ENCODE results near the gene ADO.
"Not testable (repeated sequence)": the region's sequence is repeated elsewhere in the genome, so short reads cannot be mapped to it uniquely, and the experiment has no call there.

The ADO gene

GRCh38 chr10:62772186-62772974 lies 32.1 kb upstream of the ADO start:
- no peaks in the 10 kb centered on the region for H3K9me3 ChIP-seq (ENCODE audit: control insufficient read depth, low read depth, low read length)
- no peak overlapping the region for H3K4me3 ChIP-seq (ENCODE audit: low read length)
- peaks cover 24% of the 10 kb centered on the region for H3K4me1 ChIP-seq (ENCODE audit: control insufficient read depth, low read depth, low read length)
- H3K9ac ChIP-seq (ENCODE audit: low read length): no peak overlapping the region
- H3K27me3 ChIP-seq (ENCODE audit: control insufficient read depth, insufficient read depth, low read length): no peaks in the 10 kb centered on the region
- H3K27ac ChIP-seq (ENCODE audit: low read length): no peak overlapping the region
- no peaks in the 10 kb centered on the region for H3K36me3 ChIP-seq (ENCODE audit: control insufficient read depth, low read depth, low read length)

GRCh38 chr10:62778125-62778524 lies 26.4 kb upstream of the ADO start:
- Histone ChIP-seq H3K9ac (ENCODE audit: low read length) (no peak overlapping the region), H3K4me1 (ENCODE audit: control insufficient read depth, low read depth, low read length) (no peaks in the 10 kb centered on the region), H3K36me3 (ENCODE audit: control insufficient read depth, low read depth, low read length) (no peaks in the 10 kb centered on the region), H3K9me3 (ENCODE audit: control insufficient read depth, low read depth, low read length) (no peaks in the 10 kb centered on the region), H3K27me3 (ENCODE audit: control insufficient read depth, insufficient read depth, low read length) (no peaks in the 10 kb centered on the region), H3K27ac (ENCODE audit: low read length) (no peak overlapping the region), H3K4me3 (ENCODE audit: low read length) (no peak overlapping the region)

GRCh38 chr10:62779487-62780248 lies 24.9 kb upstream of the ADO start:
- Histone ChIP-seq H3K9ac (ENCODE audit: low read length) (no peak overlapping the region), H3K4me3 (ENCODE audit: low read length) (no peak overlapping the region), H3K9me3 (ENCODE audit: control insufficient read depth, low read depth, low read length) (no peaks in the 10 kb centered on the region), H3K27ac (ENCODE audit: low read length) (no peak overlapping the region), H3K36me3 (ENCODE audit: control insufficient read depth, low read depth, low read length) (no peaks in the 10 kb centered on the region), H3K4me1 (ENCODE audit: control insufficient read depth, low read depth, low read length) (no peaks in the 10 kb centered on the region), H3K27me3 (ENCODE audit: control insufficient read depth, insufficient read depth, low read length) (no peaks in the 10 kb centered on the region)

GRCh38 chr10:62784537-62784936 lies 20.0 kb upstream of the ADO start:
- not testable (repeated sequence) for H3K9ac ChIP-seq (ENCODE audit: low read length); H3K36me3 ChIP-seq (ENCODE audit: control insufficient read depth, low read depth, low read length); H3K4me1 ChIP-seq (ENCODE audit: control insufficient read depth, low read depth, low read length); H3K27ac ChIP-seq (ENCODE audit: low read length); H3K27me3 ChIP-seq (ENCODE audit: control insufficient read depth, insufficient read depth, low read length); H3K4me3 ChIP-seq (ENCODE audit: low read length); H3K9me3 ChIP-seq (ENCODE audit: control insufficient read depth, low read depth, low read length)

GRCh38 chr10:62788285-62788684 lies 16.2 kb upstream of the ADO start:
- not testable (repeated sequence) for H3K9me3 ChIP-seq (ENCODE audit: control insufficient read depth, low read depth, low read length); H3K4me3 ChIP-seq (ENCODE audit: low read length); H3K36me3 ChIP-seq (ENCODE audit: control insufficient read depth, low read depth, low read length); H3K4me1 ChIP-seq (ENCODE audit: control insufficient read depth, low read depth, low read length); H3K27me3 ChIP-seq (ENCODE audit: control insufficient read depth, insufficient read depth, low read length); H3K27ac ChIP-seq (ENCODE audit: low read length); H3K9ac ChIP-seq (ENCODE audit: low read length)

GRCh38 chr10:62788861-62789467 lies 15.6 kb upstream of the ADO start:
- H3K36me3 ChIP-seq (ENCODE audit: control insufficient read depth, low read depth, low read length): no peaks in the 10 kb centered on the region
- H3K27ac ChIP-seq (ENCODE audit: low read length): no peak overlapping the region
- no peaks in the 10 kb centered on the region for H3K4me1 ChIP-seq (ENCODE audit: control insufficient read depth, low read depth, low read length)
- no peak overlapping the region for H3K9ac ChIP-seq (ENCODE audit: low read length)
- H3K9me3 ChIP-seq (ENCODE audit: control insufficient read depth, low read depth, low read length): no peaks in the 10 kb centered on the region
- H3K4me3 ChIP-seq (ENCODE audit: low read length): no peak overlapping the region
- no peaks in the 10 kb centered on the region for H3K27me3 ChIP-seq (ENCODE audit: control insufficient read depth, insufficient read depth, low read length)

GRCh38 chr10:62790019-62790555 lies 14.4 kb upstream of the ADO start:
- Histone ChIP-seq H3K27me3 (ENCODE audit: control insufficient read depth, insufficient read depth, low read length) (no peaks in the 10 kb centered on the region), H3K4me1 (ENCODE audit: control insufficient read depth, low read depth, low read length) (no peaks in the 10 kb centered on the region), H3K9me3 (ENCODE audit: control insufficient read depth, low read depth, low read length) (no peaks in the 10 kb centered on the region), H3K4me3 (ENCODE audit: low read length) (no peak overlapping the region), H3K27ac (ENCODE audit: low read length) (no peak overlapping the region), H3K9ac (ENCODE audit: low read length) (no peak overlapping the region), H3K36me3 (ENCODE audit: control insufficient read depth, low read depth, low read length) (no peaks in the 10 kb centered on the region)

GRCh38 chr10:62790571-62790970 lies 13.9 kb upstream of the ADO start:
- no peak overlapping the region for H3K9ac ChIP-seq (ENCODE audit: low read length)
- no peaks in the 10 kb centered on the region for H3K27me3 ChIP-seq (ENCODE audit: control insufficient read depth, insufficient read depth, low read length)
- H3K27ac ChIP-seq (ENCODE audit: low read length): no peak overlapping the region
- no peaks in the 10 kb centered on the region for H3K4me1 ChIP-seq (ENCODE audit: control insufficient read depth, low read depth, low read length)
- H3K4me3 ChIP-seq (ENCODE audit: low read length): no peak overlapping the region
- H3K36me3 ChIP-seq (ENCODE audit: control insufficient read depth, low read depth, low read length): no peaks in the 10 kb centered on the region
- H3K9me3 ChIP-seq (ENCODE audit: control insufficient read depth, low read depth, low read length): no peaks in the 10 kb centered on the region

- H3K9me3 ChIP-seq (ENCODE audit: control insufficient read depth, low read depth, low read length): no peaks in the 10 kb centered on the region
- no peak overlapping the region for H3K27ac ChIP-seq (ENCODE audit: low read length)
- no peaks in the 10 kb centered on the region for H3K4me1 ChIP-seq (ENCODE audit: control insufficient read depth, low read depth, low read length)
- no peak overlapping the region for H3K9ac ChIP-seq (ENCODE audit: low read length)
- H3K27me3 ChIP-seq (ENCODE audit: control insufficient read depth, insufficient read depth, low read length): no peaks in the 10 kb centered on the region
- H3K36me3 ChIP-seq (ENCODE audit: control insufficient read depth, low read depth, low read length): no peaks in the 10 kb centered on the region
- H3K4me3 ChIP-seq (ENCODE audit: low read length): no peak overlapping the region
These were observed 12.3 kb upstream of the ADO start for GRCh38 chr10:62792261-62792660.

- Histone ChIP-seq H3K27me3 (ENCODE audit: control insufficient read depth, insufficient read depth, low read length) (no peaks in the 10 kb centered on the region), H3K9me3 (ENCODE audit: control insufficient read depth, low read depth, low read length) (no peaks in the 10 kb centered on the region), H3K4me1 (ENCODE audit: control insufficient read depth, low read depth, low read length) (no peaks in the 10 kb centered on the region), H3K27ac (ENCODE audit: low read length) (no peak overlapping the region), H3K4me3 (ENCODE audit: low read length) (no peak overlapping the region), H3K36me3 (ENCODE audit: control insufficient read depth, low read depth, low read length) (no peaks in the 10 kb centered on the region), H3K9ac (ENCODE audit: low read length) (no peak overlapping the region)
These were observed 10.2 kb upstream of the ADO start for GRCh38 chr10:62794306-62794705.

GRCh38 chr10:62795100-62795499 lies 9.4 kb upstream of the ADO start:
- Histone ChIP-seq H3K9ac (ENCODE audit: low read length) (no peak overlapping the region), H3K36me3 (ENCODE audit: control insufficient read depth, low read depth, low read length) (no peaks in the 10 kb centered on the region), H3K9me3 (ENCODE audit: control insufficient read depth, low read depth, low read length) (no peaks in the 10 kb centered on the region), H3K4me1 (ENCODE audit: control insufficient read depth, low read depth, low read length) (no peaks in the 10 kb centered on the region), H3K4me3 (ENCODE audit: low read length) (no peak overlapping the region), H3K27me3 (ENCODE audit: control insufficient read depth, insufficient read depth, low read length) (no peaks in the 10 kb centered on the region), H3K27ac (ENCODE audit: low read length) (no peak overlapping the region)
